Stimulated activated CD8-positive, alpha-beta memory T cell treated with anti-CD3 and anti-CD28 coated beads, Interleukin-12 subunit alpha, Interleukin-12 subunit beta, amount 100 ng/mL, for 24 hours (primary cell): ENCODE measurements around the gene PKP2.
"Not testable (repeated sequence)": the region's sequence is repeated elsewhere in the genome, so short reads cannot be mapped to it uniquely, and the experiment has no call there.

ENCODE experiments used
- DNase-seq: peaks from one replicate; pipeline ENCODE4 v3.0.0-alpha.2; 2020; ENCODE audit errors: extremely low read depth

Gene PKP2

DNA sequence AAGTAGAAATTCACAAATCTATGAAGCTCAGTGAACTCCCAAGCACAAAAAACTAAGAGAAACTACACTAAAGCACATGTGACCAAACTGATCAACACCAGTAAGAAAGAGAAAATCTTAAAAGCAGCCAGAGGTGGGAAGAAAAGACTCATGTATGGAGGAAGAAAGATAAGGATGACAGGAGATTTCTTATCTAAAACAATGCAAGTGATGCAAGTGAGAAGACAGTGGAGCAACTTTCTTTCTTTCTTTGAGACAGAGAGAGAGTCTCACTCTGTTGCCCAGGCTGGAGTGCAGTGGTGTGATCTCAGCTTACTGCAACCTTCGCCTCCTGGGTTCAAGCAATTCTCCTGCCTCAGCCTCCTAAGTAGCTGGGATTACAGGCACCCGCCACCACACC is 34.9 kb downstream of the PKP2 start:
- DNase-seq = not testable (repeated sequence)

DNA sequence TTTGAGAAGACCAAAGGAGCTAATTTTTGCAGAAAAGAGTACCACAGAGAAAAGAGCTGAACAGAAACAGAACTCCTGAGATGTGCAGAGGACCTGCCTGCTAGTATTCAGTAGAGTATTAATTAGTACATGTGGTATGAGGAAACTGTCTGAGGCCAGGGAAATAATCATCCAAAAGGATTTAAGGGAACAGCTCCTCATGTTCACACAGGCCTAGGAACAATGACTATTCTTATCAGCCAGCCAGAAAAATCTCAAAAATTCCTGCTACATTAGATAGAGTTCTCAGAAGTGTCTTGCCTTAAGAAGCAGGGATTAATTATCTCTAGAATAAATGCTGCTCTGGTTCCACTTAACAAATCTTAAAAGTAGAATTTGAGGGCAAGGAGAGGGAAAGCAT is 36.4 kb downstream of the PKP2 start:
- DNase-seq = no peak

DNA sequence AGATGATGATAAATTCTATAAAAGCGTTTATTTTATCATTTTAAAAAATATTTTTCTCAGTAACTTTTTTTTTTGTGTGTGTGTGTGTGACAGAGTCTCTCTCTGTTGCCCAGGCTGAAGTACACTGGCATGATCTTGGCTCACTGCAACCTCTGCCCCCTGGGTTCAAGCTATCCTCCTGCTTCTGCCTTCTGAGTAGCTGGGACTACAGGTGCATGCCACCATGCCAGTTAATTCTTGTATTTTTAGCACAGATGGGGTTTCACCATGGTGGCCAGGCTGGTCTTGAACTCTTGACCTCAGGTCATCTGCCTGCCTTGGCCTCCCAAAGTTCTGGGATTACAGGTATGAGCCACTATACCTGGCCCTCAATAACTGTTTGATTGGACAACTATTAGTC is 37.2 kb downstream of the PKP2 start:
- no peak for DNase-seq

DNA sequence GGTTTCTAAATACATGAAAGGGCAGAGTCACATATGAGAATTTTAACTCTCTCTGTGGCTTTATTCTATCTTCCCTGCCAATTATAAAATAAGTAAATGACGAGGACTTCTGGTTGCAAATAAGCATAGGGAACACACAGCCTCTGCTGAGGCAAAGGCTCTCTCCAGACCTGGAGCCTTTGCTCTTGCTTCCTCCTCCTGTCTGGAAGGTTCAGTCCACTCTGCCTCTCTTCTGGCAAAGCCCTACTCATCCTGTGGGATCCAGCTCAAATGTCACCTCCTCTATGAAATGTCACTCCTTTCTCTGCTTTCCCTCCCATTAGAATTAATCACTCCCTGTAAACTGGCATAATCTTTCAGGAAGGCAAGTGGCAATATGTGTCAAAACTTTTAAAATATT is 41.9 kb downstream of the PKP2 start:
- no peak for DNase-seq

DNA sequence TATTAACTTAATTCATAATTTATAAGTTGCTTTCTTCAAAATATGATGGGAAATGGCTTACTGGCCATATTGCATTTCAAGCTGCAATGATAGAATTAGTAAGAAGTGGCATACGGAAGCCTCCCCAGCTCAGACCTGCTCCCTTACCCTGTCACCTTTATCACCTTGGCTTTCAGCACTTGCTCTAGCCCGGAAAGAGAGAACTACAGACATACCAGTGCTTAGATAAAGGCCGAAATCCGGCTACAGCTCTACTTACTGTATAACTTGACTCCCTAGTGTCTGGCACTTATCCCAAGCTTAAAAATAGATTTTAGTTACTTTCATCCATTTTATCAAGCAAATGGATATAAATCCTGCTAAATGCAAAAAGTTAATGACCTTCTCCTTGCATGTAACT is 42.5 kb downstream of the PKP2 start:
- no peak for DNase-seq

DNA sequence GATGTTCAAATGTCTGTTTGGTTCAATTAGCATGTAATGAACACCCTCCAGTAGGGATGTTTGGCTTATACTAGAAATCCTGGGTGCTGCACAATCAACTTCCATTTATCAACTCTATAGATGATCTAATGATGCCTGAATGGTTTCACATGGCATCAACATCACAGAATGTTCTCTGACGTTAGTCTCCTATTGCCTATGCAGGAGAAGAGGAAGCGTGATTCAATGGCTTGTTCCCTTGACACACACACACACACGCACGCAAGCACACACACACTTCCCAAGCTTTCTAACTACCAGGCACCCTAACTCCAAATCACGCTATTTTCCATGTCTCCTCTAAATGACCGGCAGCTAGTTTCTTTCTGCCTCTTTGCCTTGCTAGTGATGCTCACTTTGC is 49.3 kb downstream of the PKP2 start:
- DNase-seq = no peak

DNA sequence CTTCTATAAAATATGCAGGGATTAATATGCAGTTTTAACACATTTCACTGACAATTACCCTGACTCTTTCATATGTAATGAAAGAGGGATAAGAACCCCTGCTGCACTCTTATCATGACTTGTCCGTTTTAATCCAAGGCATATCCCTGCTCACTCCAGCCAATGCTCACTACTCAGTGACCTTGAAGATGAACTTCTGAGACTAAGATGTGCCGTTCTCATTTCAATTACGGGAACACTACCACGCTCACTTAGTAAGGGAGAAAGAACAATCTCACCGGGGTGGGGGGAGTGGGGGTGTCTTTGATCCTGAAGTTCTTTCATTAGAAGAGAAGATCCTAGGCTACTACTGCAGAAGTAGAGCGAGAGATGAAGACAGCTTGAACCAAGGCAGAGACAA is 50.5 kb downstream of the PKP2 start:
- no peak for DNase-seq

DNA sequence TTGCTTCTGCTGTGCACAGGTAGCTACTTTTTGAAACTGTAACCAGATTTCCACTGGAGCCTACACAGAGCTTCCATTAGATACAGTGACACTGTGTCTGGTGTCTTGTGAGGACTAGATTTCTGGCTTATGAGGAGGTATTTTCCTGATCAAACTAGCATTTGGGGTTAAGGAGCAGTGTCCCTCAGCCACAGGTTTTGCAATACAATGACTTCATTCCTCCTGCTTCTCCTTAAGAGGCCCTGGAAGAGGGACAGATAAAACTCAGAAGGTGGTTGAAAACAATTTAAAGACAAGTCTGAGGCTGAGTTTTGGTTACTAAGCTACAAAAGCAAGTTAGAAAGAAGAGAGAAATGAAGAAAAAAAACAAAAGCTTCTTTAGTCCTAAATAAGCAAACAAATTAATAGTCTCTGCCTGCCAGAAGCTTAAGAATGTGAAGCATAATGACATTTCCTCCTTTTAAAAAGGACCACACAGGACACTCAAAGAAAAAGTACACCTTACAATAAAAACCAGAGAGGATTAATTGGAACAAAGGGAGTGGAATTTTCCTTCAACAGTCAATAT is 53.0 kb downstream of the PKP2 start:
- no peak for DNase-seq

DNA sequence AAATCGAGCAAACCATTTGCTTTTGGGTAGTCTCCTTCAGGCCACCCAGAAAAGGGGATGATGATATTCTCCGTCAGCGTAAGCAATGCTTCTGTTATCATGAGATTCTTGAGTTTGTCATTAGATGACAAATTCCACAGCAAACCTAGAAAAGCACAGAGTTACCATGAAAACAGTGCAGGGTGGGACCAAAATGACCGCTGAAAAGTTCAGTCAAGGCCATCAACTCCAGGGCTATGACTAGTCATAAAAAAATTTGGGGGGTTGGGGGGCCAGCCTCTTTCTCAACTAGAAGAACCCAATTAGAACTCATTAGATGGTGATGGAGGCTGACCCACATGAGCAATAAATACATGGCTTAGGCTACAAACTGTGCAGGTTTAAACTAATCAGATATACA is 55.5 kb downstream of the PKP2 start:
- DNase-seq = no peak

DNA sequence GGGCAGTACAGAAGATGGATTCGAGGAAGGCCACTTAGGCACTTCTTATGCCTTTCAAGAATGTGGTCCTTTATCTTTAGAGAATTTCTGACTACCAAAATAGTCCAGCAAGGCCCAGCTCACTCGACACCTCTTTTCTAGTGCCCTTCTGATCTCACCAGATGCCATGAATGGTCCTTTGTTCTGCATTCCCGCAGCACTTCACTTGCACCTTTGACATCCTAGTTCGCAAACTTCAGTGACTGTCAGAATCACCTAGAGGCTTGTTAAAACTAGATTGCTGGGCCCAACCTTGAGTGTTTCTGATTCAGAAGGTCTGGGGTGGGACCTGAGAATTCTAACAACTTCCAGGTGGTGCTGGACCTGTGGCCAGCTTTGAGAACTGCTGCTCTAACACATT is 56.7 kb downstream of the PKP2 start:
- no peak for DNase-seq

DNA sequence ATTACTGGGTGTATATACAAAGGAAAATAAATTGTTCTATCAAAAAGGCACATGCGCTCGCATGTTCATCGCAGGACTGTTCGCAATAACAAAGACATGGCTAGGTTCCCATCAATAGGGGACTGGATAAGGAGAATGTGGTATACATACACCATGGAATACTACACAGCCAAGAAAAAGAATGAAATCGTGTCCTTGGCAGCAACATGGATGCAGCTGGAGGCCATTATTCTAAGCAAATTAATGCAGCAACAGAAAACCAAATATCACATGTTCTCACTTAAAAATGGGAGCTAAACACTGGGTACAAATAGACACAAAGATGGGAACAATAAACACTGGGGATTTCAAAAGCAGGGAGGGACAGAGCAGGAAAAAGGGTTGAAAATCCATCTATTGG is 58.6 kb downstream of the PKP2 start:
- no peak for DNase-seq

DNA sequence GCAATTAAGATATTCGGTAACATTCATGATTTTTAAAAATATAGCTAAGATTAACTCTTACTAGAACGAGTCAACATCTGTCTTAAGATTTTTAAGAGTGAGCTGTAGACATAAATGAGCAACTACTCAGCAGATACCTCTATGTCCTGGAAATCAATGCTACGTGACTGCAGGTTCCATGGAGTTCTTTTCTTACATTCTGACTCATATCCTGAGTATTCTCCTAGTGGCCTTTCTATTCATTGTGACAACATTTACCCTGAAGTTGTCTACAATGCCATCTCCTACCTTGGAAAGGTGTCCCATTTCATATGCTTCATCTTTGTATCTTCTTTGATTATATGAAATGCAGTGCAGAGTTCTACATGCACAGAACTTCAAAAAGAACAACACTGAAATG is 59.9 kb downstream of the PKP2 start:
- no peak for DNase-seq

DNA sequence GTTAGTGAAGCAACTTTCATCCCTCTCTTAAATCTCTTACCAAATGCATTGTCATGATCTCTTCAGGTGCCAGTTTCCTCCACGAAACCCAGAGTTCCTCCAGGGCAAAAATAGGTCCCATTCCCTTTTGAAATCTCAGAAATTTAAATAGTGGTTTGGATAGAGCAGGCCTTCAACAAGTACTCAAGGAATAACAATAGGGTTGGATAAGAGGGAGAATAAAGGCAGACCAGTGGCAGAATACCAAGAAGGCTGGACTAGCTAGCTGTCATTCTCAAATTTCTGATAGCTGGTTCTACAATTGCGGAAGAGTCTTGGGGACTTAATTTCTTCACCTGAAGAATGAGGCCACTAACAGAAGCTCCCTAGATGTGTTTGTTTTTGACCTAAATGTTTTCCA is 62.5 kb downstream of the PKP2 start:
- DNase-seq = no peak

DNA sequence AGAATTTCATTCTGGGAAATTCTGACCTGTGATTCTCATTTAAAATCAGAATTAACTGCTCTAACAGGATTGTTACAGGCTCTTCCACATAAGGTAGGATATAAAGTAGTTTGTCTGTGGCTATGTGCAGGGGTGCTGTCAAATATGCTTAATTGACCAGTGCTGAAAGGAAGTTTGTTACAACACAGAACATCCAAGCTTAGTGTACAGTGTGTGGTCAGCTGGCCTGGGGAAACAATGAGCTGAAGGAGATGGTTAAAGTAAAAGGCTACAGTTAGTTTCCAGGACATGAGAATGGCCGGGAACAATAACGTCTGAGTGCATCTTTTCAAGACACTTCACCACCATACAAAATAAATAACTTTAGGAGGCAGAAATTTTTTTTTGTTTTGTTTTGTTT is 68.0 kb downstream of the PKP2 start:
- no peak for DNase-seq

DNA sequence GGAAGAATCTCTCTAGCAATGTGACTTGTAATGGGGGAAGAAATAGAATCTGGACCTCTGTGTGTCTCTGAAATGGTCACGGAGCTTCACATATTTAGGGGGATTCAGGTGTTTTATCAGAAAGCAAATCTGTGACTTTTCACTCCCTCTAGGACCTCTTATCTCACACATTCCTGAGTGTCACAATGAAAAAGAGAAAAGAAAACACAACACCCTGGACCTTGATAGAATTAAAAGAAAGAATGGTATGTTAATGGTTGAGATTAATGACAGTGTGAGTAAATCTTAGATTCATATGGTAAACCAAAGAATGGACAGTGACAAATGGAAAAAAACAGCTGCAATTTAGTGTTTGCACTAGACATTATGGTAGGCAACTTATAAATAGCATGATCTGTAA is 68.5 kb downstream of the PKP2 start:
- DNase-seq = no peak

DNA sequence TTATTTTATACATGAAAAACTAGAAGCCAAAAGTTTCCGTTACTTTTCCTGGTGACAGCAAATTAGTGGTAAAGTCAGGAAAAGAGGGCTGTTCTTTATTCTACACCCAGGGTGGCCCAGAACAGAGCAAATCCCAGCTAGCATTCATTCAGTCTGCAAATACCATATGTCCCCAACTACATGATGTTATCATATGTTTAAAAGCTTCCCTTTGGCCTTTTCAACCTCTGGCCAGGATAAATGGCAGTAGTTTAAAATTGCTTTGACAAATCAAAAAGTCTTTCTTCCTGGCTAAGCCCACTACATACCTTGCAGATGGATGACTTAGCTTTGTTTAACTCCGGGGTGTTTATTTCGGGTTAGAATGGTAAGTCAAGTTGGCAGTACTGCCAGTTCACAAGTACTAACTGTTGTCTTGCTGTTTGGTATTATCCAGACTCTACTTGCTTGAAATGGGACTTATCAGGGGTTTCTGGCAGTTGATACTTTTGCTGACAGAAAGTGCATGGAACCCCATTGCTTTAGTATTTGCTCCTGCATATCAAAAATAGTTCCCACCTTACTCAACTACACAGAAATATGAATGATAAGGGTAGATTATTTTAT is 69.7 kb downstream of the PKP2 start:
- no peak for DNase-seq

DNA sequence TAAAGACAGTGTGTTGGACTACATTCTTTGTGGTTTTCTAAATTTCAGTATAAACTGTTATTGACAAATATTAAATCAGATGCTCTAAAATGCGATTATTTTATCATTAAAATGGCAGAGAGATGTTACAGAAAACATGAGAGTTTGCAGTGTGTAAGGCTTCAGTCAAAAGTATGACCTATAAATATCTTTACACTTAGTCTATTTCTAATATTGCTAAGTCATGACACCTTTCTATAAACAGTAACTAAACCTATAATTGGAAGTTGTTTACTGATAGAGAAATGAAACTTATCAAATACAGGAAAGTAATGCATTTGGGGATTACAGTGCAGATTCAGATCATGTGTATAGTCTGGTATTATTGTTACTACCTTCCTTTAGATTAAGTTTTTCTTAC is 72.0 kb downstream of the PKP2 start:
- no peak for DNase-seq

DNA sequence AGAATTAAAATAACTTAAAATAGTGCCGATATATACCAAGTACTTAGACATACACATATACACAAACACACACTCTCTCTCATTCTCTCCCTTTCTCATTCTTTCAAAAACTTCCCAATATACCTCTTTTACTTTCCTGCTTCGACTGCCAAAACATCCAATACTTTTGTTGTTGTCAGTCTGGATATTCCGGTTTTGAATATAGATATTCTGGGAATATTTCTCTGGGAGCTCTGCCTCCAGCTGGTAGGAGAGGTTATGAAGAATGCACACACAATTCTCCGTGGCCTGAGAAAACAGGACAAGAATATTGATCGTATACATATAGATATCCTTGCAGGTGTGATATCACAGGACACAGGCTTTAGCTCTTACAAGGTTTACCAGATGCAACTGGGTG is 74.2 kb downstream of the PKP2 start:
- no peak for DNase-seq

DNA sequence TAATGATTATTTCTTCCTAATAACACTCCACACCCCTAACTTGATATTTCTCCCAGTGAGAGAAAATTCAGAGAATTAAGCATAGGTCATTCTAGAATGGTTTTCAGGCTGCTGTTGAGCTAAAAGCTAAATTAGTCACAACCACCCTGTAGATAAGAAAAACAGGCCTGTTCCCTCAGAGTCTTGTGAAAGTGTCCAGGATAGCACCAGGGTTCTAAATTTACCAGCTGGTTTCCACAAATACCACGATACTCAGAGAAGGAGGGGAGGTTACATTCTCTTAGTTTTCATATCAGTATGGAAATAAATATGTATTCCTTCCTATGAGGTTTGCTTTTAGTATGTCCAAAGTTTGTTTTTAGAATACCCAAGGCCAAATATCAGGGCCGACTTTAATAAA is 74.9 kb downstream of the PKP2 start:
- no peak for DNase-seq

DNA sequence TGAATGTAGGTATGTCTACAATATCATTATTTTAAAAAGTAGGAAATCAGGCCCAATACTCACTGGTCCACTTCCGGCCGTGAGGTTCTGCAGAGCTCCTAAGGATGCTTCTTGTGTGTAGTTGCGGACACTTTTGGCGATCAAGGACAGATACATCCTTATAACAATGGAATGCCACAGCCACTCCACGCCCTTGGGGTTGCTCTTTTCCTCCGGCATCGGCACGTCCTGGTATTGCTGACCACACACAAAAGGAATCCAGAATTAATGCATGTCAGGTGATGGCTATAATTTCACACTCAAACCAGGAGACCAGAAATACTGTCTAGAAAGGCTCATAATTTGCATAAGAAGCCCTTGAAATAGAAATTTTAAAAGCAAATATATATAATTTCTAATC is 75.3 kb downstream of the PKP2 start:
- DNase-seq = no peak

DNA sequence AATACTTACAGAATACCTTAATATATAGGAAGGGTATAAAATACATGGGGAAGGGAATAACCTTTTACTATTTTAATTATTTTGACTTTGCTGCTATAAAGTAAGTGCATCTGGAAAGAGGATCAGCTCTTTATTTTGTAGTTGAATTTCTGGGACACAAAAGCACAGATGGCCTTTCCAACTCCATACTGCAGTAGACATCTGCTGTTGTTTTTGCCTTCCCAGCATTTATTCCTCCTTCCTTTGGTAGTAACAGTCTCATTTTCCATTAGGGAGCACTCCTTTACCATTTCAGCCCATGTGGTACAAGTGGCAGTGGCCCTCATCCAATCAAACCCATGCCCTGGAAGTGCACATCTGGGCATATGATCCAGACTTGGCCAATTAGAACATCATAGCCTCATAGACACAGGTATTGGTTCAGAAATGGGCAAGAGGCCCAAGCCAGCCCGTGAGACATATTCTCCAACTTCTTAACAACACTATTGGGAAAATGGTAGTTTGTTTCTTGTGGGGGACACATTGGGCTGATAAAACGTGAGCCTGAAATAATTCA is 76.1 kb downstream of the PKP2 start:
- no peak for DNase-seq

DNA sequence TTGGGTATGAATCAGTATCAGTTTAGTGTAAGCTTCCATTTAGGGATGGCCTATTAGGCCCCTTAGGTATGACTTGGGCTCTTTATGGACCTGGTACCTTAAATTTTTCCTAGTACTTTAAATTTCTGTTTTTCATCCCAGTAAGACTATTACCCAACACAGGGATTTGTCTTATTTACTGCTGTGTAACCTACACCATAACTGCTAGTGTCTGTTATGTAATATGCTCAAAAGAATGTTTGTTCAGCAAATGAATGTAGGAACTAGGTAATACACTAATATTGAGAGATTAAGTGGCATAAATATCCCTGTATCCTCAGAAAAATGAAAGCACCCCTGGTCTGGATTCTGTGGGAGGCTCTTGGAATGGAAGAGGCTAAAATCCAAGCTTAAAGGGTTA is 77.2 kb downstream of the PKP2 start:
- no peak for DNase-seq

DNA sequence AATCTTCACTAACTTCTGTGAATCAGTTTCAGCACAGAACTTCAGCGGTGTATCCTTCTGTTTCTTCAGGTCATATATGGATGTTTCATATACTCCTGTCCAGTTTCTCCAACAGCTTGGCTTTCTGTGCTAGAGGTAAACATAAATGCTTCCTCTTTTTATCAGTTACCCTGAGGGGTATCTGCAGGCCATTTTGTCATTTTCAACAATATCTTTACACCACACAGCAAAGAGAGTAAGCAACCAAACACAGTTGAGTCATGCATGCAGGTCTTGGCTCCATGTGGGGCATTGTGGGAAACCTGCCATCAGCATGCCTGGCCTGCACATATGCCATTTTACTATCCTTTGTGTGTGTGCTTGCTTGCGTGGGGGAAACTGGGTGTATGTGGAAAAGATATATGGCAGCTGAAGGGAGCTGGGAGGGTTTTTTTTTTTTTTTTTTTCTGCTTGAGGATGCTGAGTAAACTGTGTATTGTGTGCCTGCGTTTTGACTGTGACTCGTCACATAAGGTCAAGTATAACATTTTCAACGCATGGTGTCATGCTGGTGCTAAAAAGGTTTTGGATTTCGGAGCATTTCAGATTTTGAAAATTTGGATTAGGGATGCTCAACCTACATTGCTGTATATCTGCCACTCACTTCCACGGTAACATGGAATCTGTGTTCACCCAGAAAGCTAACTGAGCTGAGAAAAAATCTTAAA is 84.7 kb downstream of the PKP2 start:
- no peak for DNase-seq
